IPS DF 6.9 (cell line): Measurements from ENCODE around the gene TSPOAP1.
A peak's percentile ranks its signal among the peaks of the same experiment; 100 is the strongest.

ENCODE experiments used
- DNase-seq: peaks from one replicate; pipeline ENCODE4 v3.0.0-alpha.2; 2013; ENCODE audit warnings: low read depth, low spot score
- H3K27ac ChIP-seq: one replicate; pipeline ENCODE4 v1.5.1; 2013; ENCODE audit warnings: low read length, control low read depth
- H3K27me3 ChIP-seq: 2 replicates; pipeline ENCODE4 v1.6.1; 2013; ENCODE audit warnings: mild to moderate bottlenecking, low read length; ENCODE audit not compliant: control insufficient read depth, insufficient read depth
- H3K36me3 ChIP-seq: 2 replicates; pipeline ENCODE4 v1.6.1; 2013; ENCODE audit warnings: low read length; ENCODE audit not compliant: control insufficient read depth, insufficient read depth
- H3K4me1 ChIP-seq: 2 replicates; pipeline ENCODE4 v1.6.1; 2013; ENCODE audit warnings: low read length; ENCODE audit not compliant: control insufficient read depth, insufficient read depth
- H3K4me3 ChIP-seq: 2 replicates; pipeline ENCODE4 v1.5.1; 2013; ENCODE audit warnings: mild to moderate bottlenecking, low read length
- H3K9me3 ChIP-seq: 2 replicates; pipeline ENCODE4 v1.6.1; 2013; ENCODE audit warnings: low read length, inconsistent platforms; ENCODE audit not compliant: control insufficient read depth, insufficient read depth
- WGBS: extraction: QIAGEN DNeasy Blood & Tissue Kit; methylation state at CpG from one replicate; pipeline ENCODE4 v1.1.7; 2013; ENCODE audit warnings: mixed read lengths, missing lambda C conversion rate; ENCODE audit not compliant: insufficient read length, insufficient coverage; 5-methylcytosine and 5-hydroxymethylcytosine counted together

The TSPOAP1 gene

DNA sequence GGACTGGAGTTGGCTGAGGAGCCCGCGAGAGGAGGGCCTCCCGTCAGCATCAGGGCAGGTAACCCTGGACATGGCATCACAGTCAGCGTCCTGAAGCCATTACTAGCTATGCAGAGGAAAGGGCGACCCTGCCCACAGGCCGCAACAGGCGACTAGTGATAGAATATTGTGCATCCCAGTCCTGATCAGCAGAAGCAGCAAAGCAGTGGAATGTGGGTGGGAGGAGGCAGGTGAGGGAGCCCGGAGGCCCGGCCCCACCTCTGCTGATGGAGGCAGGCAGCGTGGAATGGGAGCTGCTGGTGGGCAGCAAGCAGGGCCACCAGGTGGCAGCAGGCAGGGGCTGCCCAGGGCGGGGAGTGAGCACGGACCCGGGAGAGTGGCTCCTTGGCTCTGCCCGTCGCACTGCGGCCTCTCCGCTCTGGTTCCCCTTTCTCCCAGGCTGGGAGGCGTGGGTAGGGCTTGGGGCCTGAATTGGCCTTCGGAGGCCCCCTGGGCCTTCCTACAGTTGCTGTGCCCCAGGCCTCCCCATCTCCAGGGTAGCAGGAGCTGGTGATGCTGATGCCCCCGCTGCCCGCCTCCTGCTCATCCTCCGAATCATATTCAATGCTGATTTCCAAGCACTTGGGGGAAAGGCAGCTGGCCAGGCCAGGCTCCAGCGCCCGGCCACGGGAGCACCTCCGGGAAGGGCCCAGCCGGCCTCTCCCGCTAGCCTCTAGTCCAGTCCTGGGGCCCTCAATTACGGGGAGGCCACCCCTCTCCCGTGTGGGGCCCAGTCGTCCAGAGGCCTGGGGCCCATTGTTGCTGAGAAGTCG is 20.2 kb downstream of the TSPOAP1 start:
- peaks cover 1% of the 10 kb centered on the region; the same call in 1 of the 2 replicates for H3K4me1 ChIP-seq
- no peaks in the 10 kb centered on the region for H3K27me3 ChIP-seq
- no peaks in the 10 kb centered on the region for H3K9me3 ChIP-seq
- no peak for DNase-seq
- H3K27ac ChIP-seq: no peak overlapping the region
- no peak overlapping the region for H3K4me3 ChIP-seq
- H3K36me3 ChIP-seq: no peaks in the 10 kb centered on the region
- whole genome bisulfite sequencing: no CpG with 5 or more reads among the region's 32 CpGs

- Histone ChIP-seq H3K27ac (no peak overlapping the region), H3K4me1 (peaks cover 1% of the 10 kb centered on the region; the same call in 1 of the 2 replicates), H3K36me3 (no peaks in the 10 kb centered on the region), H3K4me3 (no peak overlapping the region), H3K27me3 (no peaks in the 10 kb centered on the region), H3K9me3 (no peaks in the 10 kb centered on the region)
- DNase-seq: no peak
- WGBS: no CpG with 5 or more reads among the region's 20 CpGs
Observed at GRCh38 chr17:58307468-58308172, 21.0 kb downstream of the TSPOAP1 start.

- no CpG with 5 or more reads among the region's 19 CpGs for WGBS
- Histone ChIP-seq H3K4me3 (no peak overlapping the region), H3K9me3 (no peaks in the 10 kb centered on the region), H3K4me1 (peaks cover 1% of the 10 kb centered on the region; the same call in 1 of the 2 replicates), H3K27me3 (no peaks in the 10 kb centered on the region), H3K36me3 (no peaks in the 10 kb centered on the region), H3K27ac (no peak overlapping the region)
- no peak for DNase-seq
Observed at GRCh38 chr17:58306131-58306951, 22.3 kb downstream of the TSPOAP1 start.

- WGBS: no CpG with 5 or more reads among the region's 8 CpGs
- Histone ChIP-seq H3K9me3 (no peaks in the 10 kb centered on the region), H3K27ac (no peak overlapping the region), H3K4me1 (peaks cover 1% of the 10 kb centered on the region; the same call in 1 of the 2 replicates), H3K27me3 (no peaks in the 10 kb centered on the region), H3K4me3 (no peak overlapping the region), H3K36me3 (no peaks in the 10 kb centered on the region)
- no peak for DNase-seq
Observed at GRCh38 chr17:58305626-58306025, 23.0 kb downstream of the TSPOAP1 start.

DNA sequence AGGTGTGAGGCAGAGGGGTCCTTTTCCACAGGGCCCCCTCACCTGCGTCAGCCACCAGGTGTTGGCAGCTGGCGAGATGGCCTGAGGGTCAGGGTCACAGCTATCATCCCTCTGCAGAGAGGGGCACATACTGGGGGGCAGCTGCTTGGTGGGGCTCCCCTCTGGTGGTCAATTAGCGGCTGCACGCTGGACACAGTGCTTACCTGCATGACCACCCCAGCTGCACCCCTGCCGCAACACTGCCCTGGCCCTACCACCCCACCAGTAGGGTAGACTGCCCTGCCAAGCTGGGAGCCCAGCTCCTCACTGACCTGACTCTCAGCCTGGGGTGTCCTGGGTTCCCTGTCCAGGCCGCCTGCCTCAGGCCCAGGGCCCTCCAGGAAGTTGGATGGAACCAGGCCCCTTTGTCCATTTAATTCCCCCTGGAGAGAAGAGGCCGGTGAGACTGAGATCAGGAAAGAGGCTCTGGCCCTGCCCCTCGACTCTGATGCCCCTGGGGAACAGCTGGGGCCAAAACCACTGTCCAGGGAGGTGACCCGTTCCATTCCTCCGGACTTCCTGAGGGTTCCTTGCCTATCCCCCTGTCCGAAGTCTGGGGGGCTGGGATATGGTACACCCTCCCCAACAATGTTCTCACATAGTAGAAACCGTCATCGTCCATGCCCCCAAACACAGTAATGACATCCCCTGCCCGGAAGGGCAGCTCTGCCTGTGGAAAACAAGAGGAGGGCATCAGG is 23.7 kb downstream of the TSPOAP1 start:
- no peaks in the 10 kb centered on the region for H3K36me3 ChIP-seq
- no peak overlapping the region for H3K4me3 ChIP-seq
- H3K27me3 ChIP-seq: no peaks in the 10 kb centered on the region
- H3K9me3 ChIP-seq: no peaks in the 10 kb centered on the region
- no peak overlapping the region for H3K27ac ChIP-seq
- peaks cover 1% of the 10 kb centered on the region; the same call in 1 of the 2 replicates for H3K4me1 ChIP-seq
- no CpG with 5 or more reads among the region's 14 CpGs for WGBS
- no peak for DNase-seq

- no peaks in the 10 kb centered on the region for H3K36me3 ChIP-seq
- H3K4me1 ChIP-seq: peaks cover 1% of the 10 kb centered on the region; the same call in 1 of the 2 replicates
- H3K4me3 ChIP-seq: no peak overlapping the region
- no peaks in the 10 kb centered on the region for H3K27me3 ChIP-seq
- H3K27ac ChIP-seq: no peak overlapping the region
- H3K9me3 ChIP-seq: no peaks in the 10 kb centered on the region
- no CpG with 5 or more reads among the region's 10 CpGs for WGBS
- peak; percentile 52 for DNase-seq
Observed at GRCh38 chr17:58303971-58304749, 24.4 kb downstream of the TSPOAP1 start.

GRCh38 chr17:58302919-58303585 is 25.5 kb downstream of the TSPOAP1 start:
- Histone ChIP-seq H3K36me3 (no peaks in the 10 kb centered on the region), H3K4me1 (peaks cover 1% of the 10 kb centered on the region; the same call in 1 of the 2 replicates), H3K27ac (no peak overlapping the region), H3K4me3 (no peak overlapping the region), H3K27me3 (no peaks in the 10 kb centered on the region), H3K9me3 (no peaks in the 10 kb centered on the region)
- no CpG with 5 or more reads among the region's 9 CpGs for WGBS
- DNase-seq: no peak

- no peak overlapping the region for H3K4me3 ChIP-seq
- H3K36me3 ChIP-seq: no peaks in the 10 kb centered on the region
- H3K27me3 ChIP-seq: no peaks in the 10 kb centered on the region
- H3K4me1 ChIP-seq: peaks cover 1% of the 10 kb centered on the region; the same call in 1 of the 2 replicates
- H3K27ac ChIP-seq: no peak overlapping the region
- no peaks in the 10 kb centered on the region for H3K9me3 ChIP-seq
- no peak for DNase-seq
- no CpG with 5 or more reads among the region's 9 CpGs for WGBS
Observed at GRCh38 chr17:58302171-58302918, 26.2 kb downstream of the TSPOAP1 start.
